Calu3 (cell line): ENCODE data around the gene ST6GALNAC6. TPM values are rescaled to one million over a fixed set of nuclear protein-coding genes. Genes with fewer than 3 reads are reported as not detected.
"Not testable (repeated sequence)": the region's sequence is repeated elsewhere in the genome, so short reads cannot be mapped to it uniquely, and the experiment has no call there.

Experiments used
- BruUV-seq: library from RNA; stranded (reverse); fragments of 400-500 nt; replicated peaks from 2 replicates; lab custom pipeline; 2021; lab: Mats Ljungman, UMichigan
- CTCF ChIA-PET: fragments of 300-600 bp; sonication (Branson Sonifier 250); formaldehyde crosslinking; loops from one replicate; lab custom pipeline; 2022; ENCODE audit warnings: antibody characterized with exemption; lab: Charles Lee
- DNase-seq: peaks from one replicate; pipeline ENCODE4 v3.0.0; 2022
- H3K27ac Mint-ChIP-seq: one replicate; pipeline ENCODE4 v1.8.0; 2022; ENCODE audit warnings: mixed read lengths; ENCODE audit not compliant: unreplicated experiment
- H3K27me3 Mint-ChIP-seq: one replicate; pipeline ENCODE4 v1.8.0; 2022; ENCODE audit warnings: mixed read lengths; ENCODE audit not compliant: unreplicated experiment
- H3K36me3 Mint-ChIP-seq: one replicate; pipeline ENCODE4 v1.8.0; 2022; ENCODE audit warnings: mild to moderate bottlenecking, moderate library complexity, mixed read lengths; ENCODE audit not compliant: insufficient read depth, unreplicated experiment
- H3K4me1 Mint-ChIP-seq: one replicate; pipeline ENCODE4 v1.8.0; 2022; ENCODE audit warnings: mild to moderate bottlenecking, low read depth, mixed read lengths; ENCODE audit not compliant: unreplicated experiment
- H3K4me3 Mint-ChIP-seq: one replicate; pipeline ENCODE4 v1.8.0; 2022; ENCODE audit warnings: mild to moderate bottlenecking, low read depth, moderate library complexity, mixed read lengths; ENCODE audit not compliant: unreplicated experiment
- H3K9me3 Mint-ChIP-seq: one replicate; pipeline ENCODE4 v1.8.0; 2022; ENCODE audit warnings: low read depth, mixed read lengths; ENCODE audit not compliant: unreplicated experiment
- intact Hi-C: fragments of 100-400 bp; cut with micrococcal nuclease; formaldehyde crosslinking; loops from one replicate; pipeline ENCODE4 v1.10.0; 2022; ENCODE audit not compliant: unreplicated experiment
- total RNA-seq: library from RNA; stranded (reverse); gene quantifications from 2 replicates; pipeline ENCODE4 v1.2.3, GENCODE V29; 2022
- TF ChIP-seq, protein P1 (sequence below): fragments of 200-600 bp; IDR thresholded peaks from one replicate; pipeline ENCODE4 v1.8.0; 2022; ENCODE audit warnings: antibody characterized with exemption; ENCODE audit not compliant: unreplicated experiment

ST6GALNAC6 gene
- total RNA-seq, 1 experiment from 2014 or later: 9.1 TPM

DNA sequence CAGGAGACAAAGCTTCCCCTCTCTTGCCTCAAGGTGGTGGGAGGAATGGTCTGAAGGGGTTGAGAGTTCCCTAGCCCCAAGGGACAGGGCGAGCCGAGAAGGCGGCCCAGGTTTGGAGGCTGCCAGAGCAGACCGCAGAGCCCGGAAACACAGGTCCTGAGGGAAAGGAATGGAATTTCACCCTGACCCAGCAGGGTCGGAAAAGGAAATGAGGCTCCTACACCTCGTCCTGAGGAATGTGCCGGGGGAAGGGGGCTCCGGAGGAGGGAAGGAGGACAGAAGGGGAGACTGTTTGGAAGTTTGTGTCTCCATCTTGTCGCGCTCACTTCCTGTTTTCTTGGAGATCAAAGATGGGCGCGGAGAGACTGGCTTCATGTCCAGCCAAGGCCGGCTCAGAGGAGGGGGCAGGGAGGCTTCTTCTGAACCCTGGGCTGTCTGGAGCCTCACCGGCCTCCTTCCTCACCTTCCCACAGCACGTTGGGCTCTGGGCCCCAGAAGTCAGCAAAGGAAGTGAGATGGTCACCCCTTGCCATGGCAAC lies 54.5 kb downstream of the ST6GALNAC6 start:
- H3K27me3 Mint-ChIP-seq: peaks cover 11% of the 10 kb centered on the region
- TF ChIP-seq, protein P1, sequence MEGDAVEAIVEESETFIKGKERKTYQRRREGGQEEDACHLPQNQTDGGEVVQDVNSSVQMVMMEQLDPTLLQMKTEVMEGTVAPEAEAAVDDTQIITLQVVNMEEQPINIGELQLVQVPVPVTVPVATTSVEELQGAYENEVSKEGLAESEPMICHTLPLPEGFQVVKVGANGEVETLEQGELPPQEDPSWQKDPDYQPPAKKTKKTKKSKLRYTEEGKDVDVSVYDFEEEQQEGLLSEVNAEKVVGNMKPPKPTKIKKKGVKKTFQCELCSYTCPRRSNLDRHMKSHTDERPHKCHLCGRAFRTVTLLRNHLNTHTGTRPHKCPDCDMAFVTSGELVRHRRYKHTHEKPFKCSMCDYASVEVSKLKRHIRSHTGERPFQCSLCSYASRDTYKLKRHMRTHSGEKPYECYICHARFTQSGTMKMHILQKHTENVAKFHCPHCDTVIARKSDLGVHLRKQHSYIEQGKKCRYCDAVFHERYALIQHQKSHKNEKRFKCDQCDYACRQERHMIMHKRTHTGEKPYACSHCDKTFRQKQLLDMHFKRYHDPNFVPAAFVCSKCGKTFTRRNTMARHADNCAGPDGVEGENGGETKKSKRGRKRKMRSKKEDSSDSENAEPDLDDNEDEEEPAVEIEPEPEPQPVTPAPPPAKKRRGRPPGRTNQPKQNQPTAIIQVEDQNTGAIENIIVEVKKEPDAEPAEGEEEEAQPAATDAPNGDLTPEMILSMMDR: no peak
- H3K27ac Mint-ChIP-seq: no peak overlapping the region
- intact Hi-C loops: no loop called here
- no peak overlapping the region for H3K4me3 Mint-ChIP-seq
- H3K9me3 Mint-ChIP-seq: peaks cover 8% of the 10 kb centered on the region
- no peak for DNase-seq
- H3K4me1 Mint-ChIP-seq: no peaks in the 10 kb centered on the region
- H3K36me3 Mint-ChIP-seq: no peaks in the 10 kb centered on the region
- CTCF ChIA-PET: no interaction called here
- BruUV-seq: no TSS peak

DNA sequence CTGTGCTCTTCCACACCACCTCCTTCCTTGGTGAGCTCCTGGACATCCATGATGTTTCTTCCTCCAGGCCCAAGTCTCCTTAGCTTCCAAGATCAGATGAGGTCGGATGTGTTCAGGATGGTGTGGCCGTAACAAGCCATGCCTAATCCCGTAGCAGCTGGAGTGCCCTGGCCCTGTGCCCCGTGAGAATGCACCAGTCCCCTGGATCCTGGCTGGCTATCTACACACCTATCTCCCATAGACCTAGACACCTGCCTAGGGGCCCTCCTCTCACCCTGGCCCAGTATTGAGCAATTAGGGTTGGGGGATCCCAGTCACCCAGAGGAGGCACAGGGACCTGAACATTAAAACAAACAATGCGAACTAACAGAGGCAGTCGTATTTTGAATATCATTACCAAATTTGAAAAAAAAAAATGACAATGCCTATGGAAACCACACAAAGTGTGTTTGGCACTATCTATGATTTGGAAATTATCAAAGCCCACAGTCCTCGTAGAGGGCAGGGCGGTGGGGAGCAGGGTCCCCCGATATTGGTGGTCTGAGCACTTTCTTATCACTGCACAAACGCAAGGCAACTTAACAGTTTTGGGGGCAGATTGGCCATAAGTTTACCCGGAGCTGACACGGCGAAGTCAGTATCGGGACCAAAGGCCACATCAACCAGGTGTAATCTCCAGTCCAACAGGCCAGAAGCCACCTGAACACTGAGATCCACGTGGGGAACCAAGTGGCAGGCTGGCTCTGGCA lies 58.1 kb downstream of the ST6GALNAC6 start:
- Mint-ChIP-seq H3K27me3 (no peaks in the 10 kb centered on the region), H3K27ac (no peak overlapping the region), H3K4me3 (no peak overlapping the region), H3K9me3 (no peaks in the 10 kb centered on the region), H3K36me3 (no peaks in the 10 kb centered on the region), H3K4me1 (peaks cover 11% of the 10 kb centered on the region)
- intact Hi-C loops: no loop called here
- TF ChIP-seq, protein P1: no peak
- DNase-seq: no peak
- CTCF ChIA-PET: no interaction called here
- no TSS peak for BruUV-seq

DNA sequence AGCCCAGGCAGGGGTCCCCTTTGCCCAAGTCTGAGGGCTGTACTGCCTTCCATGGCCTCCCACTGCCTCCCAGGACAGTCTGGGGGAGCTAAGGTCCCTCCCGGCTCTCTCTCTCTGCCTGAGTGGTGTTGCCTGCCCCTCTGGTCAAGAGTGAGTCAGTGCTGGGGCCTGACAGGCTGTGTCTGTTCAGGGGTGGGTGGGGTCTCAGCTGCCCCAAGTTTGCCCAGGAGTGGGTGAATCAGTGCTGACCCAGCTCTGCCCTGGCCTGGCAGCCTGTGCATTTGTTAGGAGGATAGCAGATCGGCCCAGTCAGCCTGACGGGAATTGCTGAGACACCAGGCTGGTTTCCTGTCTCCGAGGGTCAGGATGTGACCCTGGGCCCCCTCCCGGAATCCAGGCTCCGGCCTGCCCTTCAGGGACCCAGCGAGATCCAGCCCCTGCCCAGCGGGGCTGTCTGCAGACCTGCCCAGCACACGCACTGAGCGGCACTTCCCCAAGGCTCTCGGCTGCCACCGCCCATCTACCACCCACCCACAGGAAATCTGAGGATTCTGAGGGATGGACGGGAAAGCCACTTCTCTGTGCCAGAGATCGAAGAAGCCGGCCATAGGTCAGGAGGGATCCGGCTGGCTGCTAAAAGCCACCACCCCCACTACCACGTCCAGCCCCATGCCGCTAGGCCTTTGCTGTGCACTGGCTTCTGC lies 60.9 kb downstream of the ST6GALNAC6 start:
- Mint-ChIP-seq H3K9me3 (no peaks in the 10 kb centered on the region), H3K4me1 (peaks cover 11% of the 10 kb centered on the region), H3K36me3 (no peaks in the 10 kb centered on the region), H3K4me3 (peak overlapping the region; percentile 24), H3K27ac (peak overlapping the region; percentile 30), H3K27me3 (no peaks in the 10 kb centered on the region)
- TF ChIP-seq, protein P1: no peak
- intact Hi-C loops: no loop called here
- CTCF ChIA-PET: interaction anchor here (0.6 to 1.5 kb wide), 2 partner anchors 12 to 37 kb away, joined by 3 read pairs; no protein-coding TSS in a partner anchor
- no TSS peak for BruUV-seq
- DNase-seq: peak; percentile 51

DNA sequence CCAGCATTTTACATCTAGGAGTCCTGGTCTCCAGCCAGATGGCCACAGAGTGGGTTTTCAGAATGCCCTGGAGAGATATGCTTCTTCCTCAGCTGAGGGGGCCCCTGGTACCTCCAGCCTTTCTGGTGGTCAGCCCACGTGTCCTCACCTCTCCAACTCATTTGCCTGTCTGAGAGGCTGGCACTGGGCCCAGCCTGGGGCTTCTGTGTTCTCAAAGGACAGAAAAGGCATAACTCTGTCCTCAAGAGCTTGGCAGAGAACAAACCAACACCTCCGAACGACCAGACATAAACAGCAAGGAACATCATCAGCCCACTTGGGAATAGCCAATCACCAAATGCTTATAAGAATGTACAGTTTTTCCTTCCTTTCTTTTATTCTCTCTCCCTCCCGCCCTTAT lies 62.1 kb downstream of the ST6GALNAC6 start:
- CTCF ChIA-PET: interaction anchor here (1.5 kb wide), 1 partner anchor 11 kb away, joined by 3 read pairs; no protein-coding TSS in a partner anchor
- H3K4me3 Mint-ChIP-seq: no peak overlapping the region
- H3K27ac Mint-ChIP-seq: no peak overlapping the region
- TF ChIP-seq, protein P1: no peak
- H3K9me3 Mint-ChIP-seq: no peaks in the 10 kb centered on the region
- H3K27me3 Mint-ChIP-seq: no peaks in the 10 kb centered on the region
- intact Hi-C loops: no loop called here
- no peaks in the 10 kb centered on the region for H3K36me3 Mint-ChIP-seq
- DNase-seq: no peak
- peaks cover 11% of the 10 kb centered on the region for H3K4me1 Mint-ChIP-seq
- BruUV-seq: no TSS peak

DNA sequence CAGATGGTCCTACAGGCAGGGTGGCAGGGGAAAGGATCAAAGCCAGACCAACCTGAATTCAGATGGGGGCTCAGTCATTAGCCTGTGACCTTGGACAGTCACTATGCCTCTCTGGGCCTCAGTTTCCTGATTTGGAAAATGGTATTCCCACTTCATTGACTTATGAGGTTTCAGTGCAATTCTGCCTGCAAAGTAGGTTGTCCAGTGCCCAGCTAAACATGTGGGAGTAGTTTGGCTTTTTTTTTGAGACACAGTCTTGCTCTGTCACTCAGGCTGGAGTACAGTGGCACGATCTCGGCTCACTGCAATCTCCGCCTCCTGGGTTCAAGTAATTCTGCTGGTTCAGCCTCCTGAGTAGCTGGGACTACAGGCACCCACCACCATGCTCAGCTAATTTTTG lies 62.8 kb downstream of the ST6GALNAC6 start:
- H3K9me3 Mint-ChIP-seq, intact Hi-C loops, H3K4me3 Mint-ChIP-seq, BruUV-seq, CTCF ChIA-PET, H3K36me3 Mint-ChIP-seq, DNase-seq, H3K27me3 Mint-ChIP-seq, H3K27ac Mint-ChIP-seq: not testable (repeated sequence)
- peaks cover 11% of the 10 kb centered on the region for H3K4me1 Mint-ChIP-seq
